Kidney (tissue), 14 donors: ENCODE measurements around the gene CD44. TPM values are rescaled to one million over a fixed set of nuclear protein-coding genes. Genes with fewer than 3 reads are reported as not detected.

ENCODE experiments used
- DNase-seq, 5 donors: peaks; one replicate each; pipeline ENCODE4 v3.0.0-alpha.2; 2013 to 2020
- FAIRE-seq: peaks from 2 replicates; lab custom pipeline; 2012; peaks lifted over from hg19 to GRCh38; lab: Jason Lieb, UNC
- H3K27ac ChIP-seq, 2 donors: one replicate each; pipeline ENCODE4 v1.7.0; 2013; ENCODE audit warnings: low read depth in 2 of 2, low read length in 2 of 2, inconsistent platforms in 1 of 2
- H3K27me3 ChIP-seq: one replicate; pipeline ENCODE4 v1.7.1; 2013; ENCODE audit warnings: low read length, inconsistent platforms; ENCODE audit not compliant: control insufficient read depth, insufficient read depth
- H3K36me3 ChIP-seq, 3 donors: one replicate each; pipeline versions ENCODE4 v1.7.0 to v1.7.1; 2013; ENCODE audit warnings: low read length in 3 of 3, control low read depth in 1 of 3, inconsistent platforms in 1 of 3; ENCODE audit not compliant: insufficient read depth in 3 of 3, control insufficient read depth in 2 of 3
- H3K4me1 ChIP-seq, 3 donors: one replicate each; pipeline versions ENCODE4 v1.7.0 to v1.7.1; 2013; ENCODE audit warnings: low read length in 3 of 3, inconsistent platforms in 1 of 3, low read depth in 1 of 3; ENCODE audit not compliant: control insufficient read depth in 2 of 3, insufficient read depth in 2 of 3
- H3K4me3 ChIP-seq, 3 donors: one replicate each; pipeline versions ENCODE4 v1.7.0 to v1.8.1; 2013; ENCODE audit warnings: low read length in 3 of 3, control low read depth in 1 of 3, inconsistent platforms in 1 of 3
- H3K9ac ChIP-seq, 3 donors: one replicate each; pipeline versions ENCODE4 v1.7.0 to v1.7.1; 2013; ENCODE audit warnings: low read length in 3 of 3, control low read depth in 1 of 3, inconsistent platforms in 1 of 3
- H3K9me3 ChIP-seq, 3 donors: one replicate each; pipeline versions ENCODE4 v1.7.0 to v1.7.1; 2013; ENCODE audit warnings: low read length in 3 of 3, control low read depth in 1 of 3, inconsistent platforms in 1 of 3; ENCODE audit not compliant: control insufficient read depth in 2 of 3, insufficient read depth in 1 of 3
- intact Hi-C: fragments of 100-400 bp; cut with DNase I; formaldehyde crosslinking; loops from one replicate; pipeline ENCODE4 v1.11.1; 2022
- polyA plus RNA-seq: library from polyadenylated mRNA; stranded (reverse); fragments of 350-450 nt; fragmentation: Illumina TruSeq; extraction: RNeasy Lipid Tissue Mini Kit (QIAGEN cat#74804); gene quantifications from one replicate; pipeline ENCODE4 v1.2.3, GENCODE V29; 2014; ENCODE audit warnings: low read depth, low replicate concordance; ENCODE audit not compliant: insufficient read depth
- total RNA-seq: library from RNA; stranded (reverse); fragmentation: NEBNext Ultra II Directional; extraction: Animal tissue kit (Norgen Biotek cat#: 25700); gene quantifications from one replicate; pipeline ENCODE4 v1.2.1, GENCODE V29; 2021
- TF ChIP-seq, protein P1 (sequence below): IDR thresholded peaks from 3 replicates; pipeline ENCODE4 v1.5.1; 2012; ENCODE audit warnings: mild to moderate bottlenecking, moderate library complexity, borderline replicate concordance; ENCODE audit not compliant: insufficient read depth; ENCODE audit errors: extremely low read depth
- donor health status: control.
- donor health status: control.
- donor health status: control.
- donor health status: control.
- donor health status: control.
- donor health status: DM: yes; HTN: yes; CAD: no.
- donor health status: Normal renal cell carcinoma (clear cell type).

CD44 gene
- total and polyA plus RNA-seq, 2 donors from 2014 or later, result 13.8 to 235 TPM

DNA sequence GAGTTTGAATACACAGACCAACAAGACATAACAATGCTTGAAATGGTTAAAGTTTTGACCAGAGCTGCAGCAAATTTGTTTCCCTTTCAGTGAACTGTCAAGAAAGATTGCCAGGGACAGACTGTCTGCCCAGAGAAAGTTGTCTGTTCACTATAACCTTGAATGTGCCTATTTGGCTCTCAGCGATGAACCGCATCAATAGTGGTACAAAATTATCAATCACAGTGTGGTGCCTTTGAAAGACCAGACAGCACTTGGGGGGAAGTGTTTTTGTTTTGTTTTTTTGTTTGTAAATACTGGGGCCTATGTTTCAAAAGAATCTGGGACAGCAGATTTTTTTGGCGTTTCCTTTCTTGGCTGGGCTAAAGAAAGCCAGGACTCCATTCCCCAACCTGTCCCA is 123.1 kb downstream of the CD44 start:
- TF ChIP-seq, protein P1, sequence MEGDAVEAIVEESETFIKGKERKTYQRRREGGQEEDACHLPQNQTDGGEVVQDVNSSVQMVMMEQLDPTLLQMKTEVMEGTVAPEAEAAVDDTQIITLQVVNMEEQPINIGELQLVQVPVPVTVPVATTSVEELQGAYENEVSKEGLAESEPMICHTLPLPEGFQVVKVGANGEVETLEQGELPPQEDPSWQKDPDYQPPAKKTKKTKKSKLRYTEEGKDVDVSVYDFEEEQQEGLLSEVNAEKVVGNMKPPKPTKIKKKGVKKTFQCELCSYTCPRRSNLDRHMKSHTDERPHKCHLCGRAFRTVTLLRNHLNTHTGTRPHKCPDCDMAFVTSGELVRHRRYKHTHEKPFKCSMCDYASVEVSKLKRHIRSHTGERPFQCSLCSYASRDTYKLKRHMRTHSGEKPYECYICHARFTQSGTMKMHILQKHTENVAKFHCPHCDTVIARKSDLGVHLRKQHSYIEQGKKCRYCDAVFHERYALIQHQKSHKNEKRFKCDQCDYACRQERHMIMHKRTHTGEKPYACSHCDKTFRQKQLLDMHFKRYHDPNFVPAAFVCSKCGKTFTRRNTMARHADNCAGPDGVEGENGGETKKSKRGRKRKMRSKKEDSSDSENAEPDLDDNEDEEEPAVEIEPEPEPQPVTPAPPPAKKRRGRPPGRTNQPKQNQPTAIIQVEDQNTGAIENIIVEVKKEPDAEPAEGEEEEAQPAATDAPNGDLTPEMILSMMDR, result no peak
- no peak for DNase-seq
- no peak overlapping the region for H3K9ac ChIP-seq
- no peak overlapping the region for H3K4me3 ChIP-seq
- FAIRE-seq, result no peak
- H3K36me3 ChIP-seq, result no peaks in the 10 kb centered on the region
- H3K9me3 ChIP-seq, result no peaks in the 10 kb centered on the region
- H3K4me1 ChIP-seq, result no peaks in the 10 kb centered on the region
- intact Hi-C loops, result no loop called here
- H3K27ac ChIP-seq, result no peak overlapping the region
- no peaks in the 10 kb centered on the region for H3K27me3 ChIP-seq

DNA sequence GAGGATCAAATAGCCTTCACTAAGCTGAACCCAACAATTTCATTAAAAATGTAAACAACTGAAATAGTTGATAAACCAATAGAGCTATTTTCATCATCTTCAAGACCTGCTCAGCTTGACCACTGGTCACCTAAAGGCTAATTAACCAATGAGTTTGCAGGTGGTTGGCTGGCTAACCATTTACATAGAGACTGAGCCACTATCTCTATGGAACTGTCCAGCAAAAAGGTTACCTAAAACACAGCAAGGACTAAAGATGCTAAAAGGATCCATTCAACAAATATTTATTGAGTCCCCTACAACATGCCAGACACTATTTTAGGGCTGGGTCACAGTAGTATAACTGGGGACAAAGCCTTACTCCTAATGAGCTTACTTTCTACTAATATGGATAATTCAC is 123.8 kb downstream of the CD44 start:
- no peak overlapping the region for H3K9ac ChIP-seq
- no peaks in the 10 kb centered on the region for H3K27me3 ChIP-seq
- no peak overlapping the region for H3K27ac ChIP-seq
- no peaks in the 10 kb centered on the region for H3K36me3 ChIP-seq
- TF ChIP-seq, protein P1, result no peak
- no peaks in the 10 kb centered on the region for H3K4me1 ChIP-seq
- DNase-seq, result no peak
- H3K4me3 ChIP-seq, result no peak overlapping the region
- intact Hi-C loops, result no loop called here
- no peaks in the 10 kb centered on the region for H3K9me3 ChIP-seq
- no peak for FAIRE-seq

DNA sequence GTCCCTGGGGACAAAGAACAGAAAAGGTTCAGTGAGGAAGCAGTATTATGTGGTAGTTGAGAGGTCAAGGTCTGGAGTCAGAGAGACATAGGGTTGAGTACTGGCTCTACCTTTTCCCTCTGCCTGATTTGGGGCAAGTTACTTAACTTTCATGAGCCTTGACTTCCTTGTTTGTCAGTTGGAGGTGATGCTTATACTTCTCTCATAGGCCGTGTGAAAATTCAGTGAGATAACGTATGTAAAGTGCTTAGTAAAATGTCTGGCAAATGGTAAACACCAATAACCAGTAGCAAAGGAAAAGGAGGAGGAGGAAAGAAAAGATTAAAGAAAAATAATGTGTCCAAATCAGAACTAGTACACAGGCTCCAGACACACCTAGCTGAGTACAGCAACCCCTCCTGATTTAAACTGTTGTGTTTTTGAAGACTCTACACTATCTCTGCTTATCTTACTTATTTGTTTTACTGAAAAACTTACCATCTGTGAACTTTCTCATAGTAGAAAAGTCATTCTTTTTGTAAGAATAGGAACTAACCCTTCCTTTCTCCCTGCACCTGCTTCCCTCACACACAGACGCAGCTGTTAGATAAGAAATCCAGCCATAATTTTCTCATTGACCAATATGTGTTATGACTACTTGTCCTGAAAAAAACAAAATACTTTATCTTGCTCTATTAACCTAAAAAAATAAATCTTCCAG is 126.9 kb downstream of the CD44 start:
- no peaks in the 10 kb centered on the region for H3K27me3 ChIP-seq
- no peak overlapping the region for H3K4me3 ChIP-seq
- no peaks in the 10 kb centered on the region for H3K36me3 ChIP-seq
- intact Hi-C loops, result no loop called here
- no peak overlapping the region for H3K9ac ChIP-seq
- TF ChIP-seq, protein P1, result no peak
- DNase-seq (no peak), FAIRE-seq (no peak)
- H3K27ac ChIP-seq, result no peak overlapping the region
- H3K4me1 ChIP-seq, result no peaks in the 10 kb centered on the region
- H3K9me3 ChIP-seq, result no peaks in the 10 kb centered on the region

DNA sequence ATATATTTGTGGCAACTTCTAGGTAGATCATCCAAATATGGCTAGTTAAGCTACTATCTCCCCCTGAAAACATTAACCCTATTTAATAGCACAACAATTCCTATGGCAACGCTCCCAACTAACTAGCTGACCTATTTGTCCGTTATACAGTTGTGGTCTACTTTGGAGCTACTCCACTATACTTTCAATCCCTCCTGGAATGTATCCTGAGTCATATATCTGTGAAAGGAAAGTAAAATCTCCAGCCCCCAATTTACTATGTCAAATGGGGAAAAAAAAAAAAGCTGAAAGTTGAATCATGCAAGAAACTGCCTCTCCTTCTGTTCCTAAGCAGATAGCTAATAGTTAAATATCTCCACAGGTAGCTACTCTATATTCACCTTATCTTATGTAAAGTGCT is 128.5 kb downstream of the CD44 start:
- DNase-seq, result no peak
- intact Hi-C loops, result no loop called here
- H3K9me3 ChIP-seq, result no peaks in the 10 kb centered on the region
- H3K9ac ChIP-seq, result no peak overlapping the region
- no peak overlapping the region for H3K27ac ChIP-seq
- H3K4me1 ChIP-seq, result no peaks in the 10 kb centered on the region
- H3K4me3 ChIP-seq, result no peak overlapping the region
- FAIRE-seq, result no peak
- H3K27me3 ChIP-seq, result no peaks in the 10 kb centered on the region
- TF ChIP-seq, protein P1, result no peak
- no peaks in the 10 kb centered on the region for H3K36me3 ChIP-seq
